NCI-H1930 (cell line): ENCODE measurements around the gene NDUFS6.

Source experiments
- DNase-seq, 2 experiments: peaks; one replicate each; lab custom pipeline; 2025; lab: John Stamatoyannopoulos, UW

Gene NDUFS6

DNA sequence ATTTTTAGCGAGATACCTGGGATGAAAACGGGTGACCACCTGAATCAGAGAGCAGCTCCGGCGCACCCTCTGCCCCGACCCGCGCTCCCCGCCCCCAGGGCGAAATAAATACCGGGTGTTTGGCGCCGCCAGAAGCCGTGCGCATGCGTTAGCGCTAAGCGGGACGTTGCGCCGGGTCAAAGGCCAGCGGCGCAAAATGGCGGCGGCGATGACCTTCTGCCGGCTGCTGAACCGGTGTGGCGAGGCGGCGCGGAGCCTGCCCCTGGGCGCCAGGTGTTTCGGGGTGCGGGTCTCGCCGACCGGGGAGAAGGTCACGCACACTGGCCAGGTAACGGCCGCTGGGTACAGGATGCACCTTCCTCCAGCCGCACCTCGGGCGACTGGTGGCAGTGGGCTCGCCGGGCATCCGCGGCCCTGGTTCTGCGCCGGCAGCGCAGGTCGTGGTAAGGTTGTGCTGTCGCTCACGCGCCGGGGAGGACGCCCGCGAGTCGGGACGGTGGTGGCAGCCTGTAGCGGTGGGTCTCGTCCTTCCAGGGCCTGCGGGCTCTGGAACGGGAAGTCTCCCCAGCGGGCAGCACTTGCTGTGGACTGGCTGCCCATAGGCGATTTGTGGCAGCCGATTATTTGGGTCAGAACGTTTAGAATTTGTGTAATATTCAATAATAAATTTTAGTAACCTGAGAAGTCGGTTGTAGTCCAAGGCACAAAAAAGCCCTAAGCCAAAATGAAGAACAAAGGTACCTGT lies at the start of gene NDUFS6:
Gene NDUFS6 (plus strand): TSS at position 186 of the 745 bp plus-strand sequence. CDS start 11 bp downstream, at position 197.
- peak; percentile 72 to 91 for DNase-seq

DNA sequence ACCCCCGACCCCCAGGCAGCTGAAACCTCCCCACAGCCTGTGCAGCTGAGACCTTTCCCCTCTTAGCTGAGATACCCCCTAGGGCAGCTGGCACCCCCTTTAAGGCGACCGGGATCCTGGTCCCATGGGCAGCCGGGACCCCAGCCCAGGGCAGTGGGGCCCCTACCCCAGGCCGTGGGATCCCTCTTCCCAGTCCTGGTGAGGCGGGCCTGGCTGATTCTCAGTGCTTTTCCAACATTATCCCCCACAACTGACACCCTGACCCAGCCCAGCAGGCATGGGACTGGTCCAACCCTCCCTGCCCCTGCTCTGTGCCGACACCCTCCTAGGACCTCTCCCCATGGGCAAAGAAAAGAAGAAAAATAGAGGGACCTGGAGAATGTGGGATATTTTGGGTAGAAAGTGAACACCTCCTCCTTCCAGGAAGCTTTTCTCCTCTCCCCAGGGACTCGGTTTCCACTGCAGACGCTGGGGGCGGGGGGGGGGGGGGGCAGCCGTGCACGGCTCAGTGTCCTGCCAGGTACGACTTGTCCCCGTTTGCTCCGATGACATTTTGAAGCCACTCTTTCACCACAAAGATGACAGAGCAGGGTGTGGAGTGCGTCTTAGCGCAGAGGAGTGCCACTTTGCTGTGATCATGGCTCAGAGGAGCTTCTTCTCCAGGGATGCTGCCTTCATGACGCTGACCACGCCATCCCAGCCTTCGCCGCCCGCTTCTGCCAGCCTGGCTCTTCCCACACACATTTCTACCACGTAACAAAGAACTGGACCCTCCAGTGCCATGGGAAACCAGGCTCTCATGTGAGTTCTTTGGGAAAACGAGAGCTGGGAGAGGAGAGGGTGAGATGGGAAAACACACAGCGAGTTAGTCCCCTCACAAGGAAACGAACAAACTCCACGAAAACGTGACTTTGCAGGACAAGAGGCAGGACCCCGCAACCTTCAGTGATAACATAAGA lies 49.1 kb upstream of the NDUFS6 start:
- no peak for DNase-seq

DNA sequence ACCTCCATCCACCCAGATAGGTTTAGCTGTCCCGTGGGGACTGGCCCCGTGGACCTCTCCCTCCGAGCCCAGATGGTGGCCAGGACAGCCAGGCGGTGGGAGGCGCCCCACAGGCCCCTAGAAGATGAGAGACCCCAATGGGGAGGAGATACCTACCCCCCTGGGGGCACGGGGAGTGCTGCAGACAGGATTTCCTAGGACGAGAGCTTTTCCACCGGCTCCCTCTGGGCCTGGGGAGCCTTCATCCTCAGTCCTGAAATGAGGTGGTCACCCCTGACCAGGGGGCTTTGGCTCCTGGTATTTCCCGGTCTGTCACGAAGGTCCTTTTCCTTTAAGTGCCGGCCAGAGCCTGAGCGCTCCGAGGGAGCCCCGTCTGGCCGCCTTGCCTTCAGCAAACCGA lies 48.3 kb upstream of the NDUFS6 start:
- DNase-seq: no peak

DNA sequence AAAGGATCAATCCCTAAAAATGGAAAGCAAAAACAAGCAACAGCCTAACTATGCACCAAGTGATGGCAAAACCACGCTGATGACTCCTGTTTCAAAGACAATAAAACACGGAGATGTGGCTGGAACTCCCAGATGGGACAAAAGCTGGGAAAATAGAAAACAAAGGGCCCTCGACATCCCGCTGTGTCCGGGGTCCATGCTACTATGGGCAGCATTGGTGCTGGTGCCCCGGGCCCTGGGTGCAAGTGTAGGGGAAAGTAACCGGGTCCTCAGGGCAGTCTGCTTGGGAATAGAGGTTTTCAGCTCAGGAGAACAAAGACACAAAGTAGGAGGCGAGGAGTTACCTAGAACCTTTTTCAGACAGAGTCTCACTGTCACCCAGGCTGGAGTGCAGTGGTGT lies 47.7 kb upstream of the NDUFS6 start:
- no peak for DNase-seq

DNA sequence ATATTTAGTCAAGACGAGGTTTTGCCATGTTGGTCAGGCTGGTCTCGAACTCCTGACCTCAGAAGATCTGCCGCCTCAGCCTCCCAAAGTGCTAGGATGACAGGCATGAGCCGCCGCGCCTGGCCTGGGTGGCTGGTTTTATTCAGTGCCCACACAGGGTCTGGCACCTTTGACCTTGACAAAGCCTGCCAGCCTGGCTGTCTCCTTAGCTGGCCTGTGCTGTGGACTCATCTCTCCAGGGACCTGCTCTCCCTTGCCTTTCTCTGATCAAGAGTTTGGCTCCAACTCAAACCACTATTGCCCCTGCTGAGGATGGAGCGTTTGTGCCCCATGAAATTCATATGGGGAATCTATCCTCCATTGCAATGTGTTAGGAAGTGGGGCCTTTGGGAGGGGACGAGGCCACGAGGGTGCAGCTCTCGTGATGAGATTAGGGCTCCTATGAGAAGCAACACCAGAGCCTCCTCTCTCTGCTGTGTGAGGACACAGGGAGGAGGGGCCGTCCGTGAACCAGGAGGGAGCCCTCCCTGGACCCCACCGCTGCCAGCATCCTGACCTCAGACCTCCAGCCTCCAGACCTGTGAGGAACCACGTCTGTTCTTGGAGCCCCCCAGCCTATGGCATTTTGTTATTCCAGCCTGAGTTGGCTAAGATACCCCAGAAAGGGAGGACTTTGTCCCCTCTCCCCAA lies 46.5 kb upstream of the NDUFS6 start:
- no peak for DNase-seq

DNA sequence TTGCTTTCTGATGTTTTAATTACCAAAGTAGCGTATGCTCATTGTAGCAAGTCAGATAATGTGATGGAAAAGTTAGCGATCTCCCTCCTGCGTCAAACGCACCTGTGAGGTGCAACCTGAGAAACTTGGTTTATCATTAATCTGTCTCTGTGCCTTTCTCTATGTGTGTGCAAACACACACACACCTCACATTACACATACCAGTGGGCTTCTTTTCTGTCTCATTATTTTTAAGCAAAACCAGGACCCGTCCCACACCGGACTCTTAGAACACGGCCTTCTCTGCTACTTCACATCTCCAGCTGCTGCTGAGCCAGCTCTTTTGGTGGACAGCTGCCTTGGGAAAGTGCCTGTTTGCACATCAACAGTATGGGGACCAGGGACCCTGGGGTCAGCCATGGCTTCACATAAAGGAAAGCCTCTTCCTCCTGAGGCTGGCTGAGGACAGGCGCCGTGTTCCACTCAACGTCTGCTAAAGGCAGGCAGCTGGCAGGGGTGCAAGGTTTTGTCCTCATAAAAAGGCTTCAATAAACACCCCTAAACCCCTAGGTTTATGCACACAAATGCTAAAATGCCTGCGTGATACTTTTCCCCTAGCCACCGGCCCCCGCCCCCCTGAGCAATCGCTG lies 45.8 kb upstream of the NDUFS6 start:
- no peak for DNase-seq

DNA sequence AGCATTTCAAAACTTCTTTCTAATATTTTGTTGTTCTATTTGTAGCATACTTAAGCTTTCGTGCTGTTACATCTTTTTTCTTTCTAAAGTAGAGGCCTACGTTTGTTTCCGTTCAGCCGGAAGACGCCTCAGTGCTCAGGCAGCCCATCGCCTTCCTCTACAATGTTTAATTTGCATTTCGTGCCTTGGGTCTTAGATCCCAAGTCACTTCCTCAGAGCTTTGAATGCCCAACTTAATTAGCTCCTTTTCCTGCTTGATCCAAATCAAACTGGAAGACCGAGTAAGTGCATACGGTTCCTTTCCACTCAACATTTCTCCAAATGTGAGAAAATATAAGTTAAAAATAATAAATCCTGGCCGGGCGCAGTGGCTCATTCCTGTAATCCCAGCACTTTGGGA lies 44.7 kb upstream of the NDUFS6 start:
- no peak for DNase-seq

DNA sequence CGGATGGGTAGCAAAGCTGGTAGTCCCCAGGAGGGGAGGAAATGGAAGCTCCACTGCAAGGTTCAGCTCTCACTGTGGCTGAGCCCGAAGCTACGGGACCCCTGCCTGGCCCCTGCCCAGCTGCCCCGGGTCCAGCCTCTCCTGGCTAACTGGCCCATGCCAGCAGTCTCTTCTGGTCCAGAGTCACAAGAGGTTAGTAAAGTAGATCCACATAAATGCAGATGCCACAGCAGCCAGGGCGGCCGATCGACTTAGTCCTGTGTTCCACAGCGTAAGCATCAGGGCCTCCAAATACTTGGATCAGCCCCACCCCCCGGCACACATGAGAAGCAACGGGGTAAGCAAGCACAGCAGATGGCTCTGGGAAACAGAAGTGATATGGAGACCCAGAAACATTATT lies 43.7 kb upstream of the NDUFS6 start:
- DNase-seq: no peak

DNA sequence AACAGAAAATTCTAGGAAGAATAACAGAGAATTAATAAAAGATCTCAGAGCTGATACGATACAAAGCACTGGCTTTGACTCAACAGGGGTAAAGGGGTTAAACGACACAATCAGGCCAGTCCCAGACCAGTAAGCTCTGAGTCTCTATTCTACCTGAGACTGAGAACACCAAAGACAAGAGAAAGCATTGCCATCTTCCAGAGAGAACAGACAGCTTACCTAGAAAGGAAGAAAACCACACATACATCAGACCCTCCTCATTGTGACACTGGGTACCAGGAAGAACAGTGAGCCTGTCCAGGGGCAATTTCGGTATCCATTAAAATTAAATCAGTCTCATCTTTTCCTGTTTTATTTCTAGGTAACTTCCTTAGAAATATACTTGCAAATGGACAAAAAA lies 42.6 kb upstream of the NDUFS6 start:
- DNase-seq: no peak

DNA sequence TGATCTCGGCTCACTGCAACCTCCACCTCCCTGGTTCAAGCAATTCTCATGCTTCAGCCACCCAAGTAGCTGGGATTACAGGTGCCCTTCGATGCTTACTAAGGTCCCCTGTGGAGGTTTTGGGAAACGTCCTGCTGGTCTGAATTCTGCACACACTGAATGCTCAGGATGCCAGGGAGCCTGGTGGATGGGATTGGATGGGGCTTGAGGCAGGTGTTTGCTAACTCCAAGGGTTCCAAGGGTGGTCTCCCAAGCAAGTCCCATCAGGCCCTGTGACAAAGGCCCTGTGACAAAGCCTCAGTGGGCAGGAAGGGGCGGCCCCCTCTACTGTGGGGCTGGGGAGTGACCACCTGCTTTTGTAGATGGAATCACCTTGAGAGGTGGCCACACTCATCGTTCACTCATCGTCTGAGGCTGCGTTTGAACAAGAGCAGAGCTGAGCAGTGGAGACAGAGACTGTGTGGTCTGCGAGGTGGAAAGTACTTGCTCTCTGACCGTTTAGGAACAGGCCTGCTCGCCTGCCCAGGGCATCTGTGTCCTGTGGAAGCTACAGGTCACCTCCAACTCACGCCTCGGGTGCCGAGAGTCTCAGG lies 41.7 kb upstream of the NDUFS6 start:
- no peak for DNase-seq

DNA sequence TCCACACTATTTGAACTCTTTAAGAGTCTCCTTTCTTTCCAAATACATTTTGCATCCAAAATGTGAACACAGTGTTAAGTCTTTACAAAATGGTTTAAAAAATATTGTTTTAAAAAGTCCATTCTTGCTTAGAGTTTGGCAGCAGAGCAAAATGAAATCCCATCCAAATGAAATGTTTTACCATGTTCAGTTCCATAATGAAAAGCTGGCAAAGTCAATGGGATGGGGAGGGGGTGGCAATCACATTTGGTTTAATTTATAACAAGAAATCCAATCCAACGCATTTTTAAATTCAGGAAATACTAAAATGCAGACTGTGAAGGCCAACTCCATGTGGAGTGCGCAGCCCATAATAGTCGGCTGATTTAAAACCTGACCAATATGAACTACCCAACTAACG lies 41.0 kb upstream of the NDUFS6 start:
- DNase-seq: no peak

DNA sequence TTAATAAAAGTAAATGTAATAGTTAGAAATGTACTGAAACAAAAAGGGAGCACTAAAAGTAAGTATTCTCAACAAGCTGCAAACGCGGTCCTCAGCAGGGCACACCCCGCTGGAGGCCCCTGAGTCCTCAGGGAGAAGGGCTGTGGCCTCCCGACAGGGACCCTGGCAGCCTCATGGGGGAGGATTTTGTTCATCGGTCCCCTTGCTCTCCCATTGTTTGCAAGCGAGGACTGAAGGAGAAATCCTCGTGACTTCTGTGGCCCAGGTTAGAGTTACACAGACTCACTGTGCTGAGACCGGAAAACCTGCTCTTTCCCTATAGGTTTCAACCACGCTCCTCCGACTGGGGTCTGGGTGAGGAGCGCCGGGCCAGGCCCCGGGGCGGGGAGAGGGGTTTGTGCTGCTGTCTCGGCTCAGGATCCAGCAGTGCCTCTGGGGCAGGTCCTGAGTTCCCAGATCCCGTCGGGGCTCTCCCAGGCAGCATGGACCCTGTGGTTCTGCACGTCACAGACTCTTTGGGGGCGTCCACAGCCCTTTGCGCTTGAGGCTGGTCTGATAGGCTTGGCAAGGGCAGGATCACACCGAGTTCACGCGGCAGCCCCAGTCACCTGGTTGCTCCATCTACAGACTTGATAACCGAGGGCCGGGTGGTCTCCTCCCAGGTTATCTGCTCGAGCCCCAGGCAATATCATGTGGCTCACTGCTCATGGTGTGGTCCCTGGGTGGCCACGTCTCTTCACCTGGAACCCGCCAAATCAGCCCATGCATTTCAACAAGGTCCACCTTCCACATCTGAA lies 40.4 kb upstream of the NDUFS6 start:
- no peak for DNase-seq

DNA sequence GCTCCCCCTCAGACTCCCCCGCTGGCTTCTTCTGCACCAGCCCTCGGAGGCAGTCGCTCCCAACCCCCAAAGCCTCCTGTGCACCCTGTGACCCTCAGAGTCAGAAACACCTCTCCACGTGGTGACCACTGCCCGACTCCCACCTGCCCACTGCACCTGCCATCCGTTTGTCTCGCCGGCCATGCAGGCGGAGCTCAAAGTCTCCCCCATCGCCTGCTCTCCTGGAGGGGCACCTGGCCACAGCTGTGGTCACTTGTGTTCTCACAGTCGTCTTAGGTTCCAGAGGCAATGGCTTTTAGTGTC lies 39.8 kb upstream of the NDUFS6 start:
- no peak for DNase-seq

DNA sequence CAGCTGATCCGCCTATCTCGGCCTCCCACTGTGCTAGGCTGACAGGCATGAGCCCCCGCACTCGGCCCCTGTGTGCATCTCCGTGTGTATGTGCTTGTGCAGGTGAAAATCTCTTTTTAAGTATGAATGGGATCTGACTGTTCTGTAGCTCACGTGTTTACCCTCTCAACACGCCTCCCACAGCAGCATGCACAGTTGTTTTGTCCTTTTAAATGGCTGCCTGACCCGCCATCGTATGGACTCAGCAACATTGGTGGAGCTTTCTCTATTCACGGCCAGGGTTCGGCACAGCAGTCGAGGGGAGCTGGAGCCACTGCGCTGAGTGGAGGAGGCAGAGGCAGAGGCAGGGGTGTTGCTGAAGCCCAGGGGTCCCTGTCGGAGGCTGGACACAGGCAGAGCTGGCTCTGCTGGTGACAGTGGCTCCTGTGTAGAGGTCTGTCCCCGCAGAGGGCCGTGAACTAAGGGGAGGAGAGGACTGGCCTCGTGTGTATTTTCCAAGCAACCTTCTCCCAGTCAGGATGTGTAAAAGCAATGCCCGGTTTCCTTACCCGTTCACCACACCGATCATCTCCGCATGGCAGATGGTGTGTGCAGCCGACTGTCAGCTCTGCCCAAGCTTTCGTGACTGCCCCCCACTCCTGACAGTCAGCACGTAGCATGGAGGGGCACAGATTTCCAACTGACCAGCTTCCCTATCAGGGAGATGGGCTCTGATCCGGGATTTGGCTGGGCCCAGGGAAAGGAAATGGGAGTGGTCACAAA lies 38.9 kb upstream of the NDUFS6 start:
- DNase-seq: no peak

DNA sequence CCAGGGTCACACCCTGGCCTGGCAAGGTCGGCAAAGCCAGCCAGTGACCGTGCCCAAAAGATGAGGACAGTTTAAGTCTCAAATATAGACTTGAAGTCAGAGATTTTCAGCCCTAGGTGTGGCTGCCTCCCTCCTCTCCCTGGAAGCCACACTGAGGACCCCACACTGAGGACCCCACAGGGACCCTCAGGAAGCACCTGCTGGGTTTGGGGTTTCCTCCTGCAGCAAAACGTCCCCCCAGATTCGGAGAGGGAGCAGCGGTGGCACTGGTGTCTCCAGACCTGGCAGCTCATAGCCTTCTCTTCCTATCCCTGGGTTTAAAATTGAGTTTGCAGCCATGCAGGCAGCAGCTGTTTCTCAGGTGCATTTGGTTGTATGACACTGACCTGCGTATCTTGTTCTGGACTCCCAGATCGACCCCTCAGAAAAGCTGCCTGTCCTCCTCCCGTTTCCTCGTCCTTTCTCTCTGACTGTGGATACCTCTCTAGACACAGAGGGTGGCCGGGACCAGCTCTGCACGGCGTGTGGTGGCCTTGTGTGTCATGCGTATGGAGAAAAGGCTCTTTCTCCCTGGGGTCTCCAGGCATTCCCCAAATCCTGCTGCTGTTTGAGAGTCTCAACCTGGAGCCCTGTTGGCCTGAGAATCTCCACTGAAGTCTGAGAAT lies 38.2 kb upstream of the NDUFS6 start:
- no peak for DNase-seq

DNA sequence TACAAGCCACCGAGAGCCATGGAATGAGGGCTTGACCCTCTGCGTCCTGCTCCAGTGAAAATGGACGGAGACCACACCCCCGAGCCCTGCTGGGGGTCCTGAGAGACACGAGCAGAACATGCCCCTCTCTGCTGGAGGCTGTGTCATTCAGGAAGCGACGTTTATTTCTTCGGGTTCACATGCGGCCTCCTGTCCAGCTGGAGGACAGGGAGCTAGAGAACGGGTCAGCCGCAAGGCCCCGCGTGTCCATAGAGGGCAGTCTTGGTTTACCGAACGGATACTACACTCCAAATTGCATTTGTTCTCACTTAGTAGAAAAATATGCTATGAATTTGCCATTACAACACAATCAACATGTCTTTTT lies 37.7 kb upstream of the NDUFS6 start:
- DNase-seq: no peak

DNA sequence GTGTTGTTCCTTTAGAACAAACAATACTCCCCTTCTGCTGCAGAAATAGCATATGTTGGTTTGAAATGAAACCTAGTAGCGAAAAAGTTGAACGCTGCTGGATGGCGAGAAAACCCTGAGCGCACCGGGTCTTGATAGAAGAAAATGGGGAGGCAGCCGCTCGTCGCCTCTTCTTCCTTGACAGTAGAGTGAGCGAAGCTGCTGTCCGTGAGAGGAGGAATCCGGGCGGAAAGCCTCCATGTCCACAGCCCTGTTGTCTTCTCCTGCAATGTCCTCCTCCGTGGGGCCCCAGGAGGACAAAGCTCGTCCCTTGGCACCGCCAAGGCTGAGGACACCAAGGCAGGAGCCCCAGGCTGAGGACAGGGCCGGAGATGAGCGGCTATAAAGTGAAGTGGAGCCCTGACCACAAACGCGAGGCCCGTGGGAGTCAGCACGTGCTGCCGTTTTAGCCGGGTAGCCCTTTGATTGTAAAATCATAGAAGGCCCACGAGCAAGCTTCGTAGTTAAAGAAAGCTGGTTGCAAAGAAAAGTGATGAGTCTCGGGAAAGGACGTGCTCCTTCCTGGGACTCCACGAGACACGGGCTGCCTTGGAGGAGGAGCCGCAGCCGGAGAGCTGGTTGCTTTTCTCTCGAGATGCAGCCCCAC lies 37.1 kb upstream of the NDUFS6 start:
- no peak for DNase-seq

DNA sequence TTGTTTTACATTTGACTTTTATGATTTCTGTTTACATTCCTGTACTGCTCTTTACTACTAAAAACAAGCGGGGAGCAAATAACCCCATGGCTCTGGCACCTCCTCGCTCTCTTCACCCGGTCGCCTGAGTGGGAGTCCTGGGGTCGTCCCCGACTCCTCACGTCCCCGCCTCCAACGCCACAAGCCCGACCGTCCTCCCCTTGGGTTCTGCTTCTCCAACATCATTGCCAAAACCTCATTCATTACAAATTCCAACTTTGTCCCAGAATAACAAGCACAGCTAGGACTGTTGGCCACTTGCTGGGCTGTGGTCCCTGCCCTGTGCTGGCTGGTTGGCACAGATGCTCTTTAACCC lies 36.6 kb upstream of the NDUFS6 start:
- no peak for DNase-seq

DNA sequence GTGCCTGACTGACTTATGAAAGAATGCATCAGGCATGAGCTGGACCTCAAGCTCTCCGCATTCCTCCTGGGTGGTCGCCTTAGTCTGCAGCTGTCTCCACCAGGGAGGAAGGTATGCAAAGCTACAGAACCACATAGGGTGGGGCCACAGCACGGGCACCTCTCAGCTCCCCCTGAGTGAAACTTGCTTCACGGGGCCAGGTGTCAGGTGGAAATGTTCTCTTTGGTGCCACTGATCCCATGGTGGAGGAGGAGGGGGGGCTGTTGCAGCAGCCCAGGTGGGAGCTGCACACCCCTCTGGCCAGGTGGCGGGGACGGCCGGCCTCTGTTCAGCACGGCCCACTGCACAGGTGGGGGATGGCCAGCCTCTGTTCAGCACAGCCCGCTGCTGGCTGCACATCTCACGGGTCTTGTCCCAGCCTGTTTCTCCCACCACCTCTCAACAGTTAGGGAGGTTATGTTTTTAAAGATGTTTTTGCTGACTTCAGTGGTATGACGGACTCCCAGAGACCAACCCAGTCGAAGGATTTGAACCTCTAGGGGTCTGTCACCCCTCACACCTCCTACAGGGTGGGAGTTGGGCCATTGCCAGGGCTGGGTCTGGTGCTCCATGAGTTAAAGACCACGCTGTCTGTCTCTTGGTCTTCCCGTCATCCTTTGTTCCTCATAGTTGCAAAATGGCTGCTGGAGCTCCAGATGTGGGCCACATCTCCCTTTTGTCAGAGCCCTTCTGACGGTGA lies 35.9 kb upstream of the NDUFS6 start:
- DNase-seq: no peak
